Measurements from ENCODE around the gene TNFRSF12A.

TNFRSF12A gene

DNA sequence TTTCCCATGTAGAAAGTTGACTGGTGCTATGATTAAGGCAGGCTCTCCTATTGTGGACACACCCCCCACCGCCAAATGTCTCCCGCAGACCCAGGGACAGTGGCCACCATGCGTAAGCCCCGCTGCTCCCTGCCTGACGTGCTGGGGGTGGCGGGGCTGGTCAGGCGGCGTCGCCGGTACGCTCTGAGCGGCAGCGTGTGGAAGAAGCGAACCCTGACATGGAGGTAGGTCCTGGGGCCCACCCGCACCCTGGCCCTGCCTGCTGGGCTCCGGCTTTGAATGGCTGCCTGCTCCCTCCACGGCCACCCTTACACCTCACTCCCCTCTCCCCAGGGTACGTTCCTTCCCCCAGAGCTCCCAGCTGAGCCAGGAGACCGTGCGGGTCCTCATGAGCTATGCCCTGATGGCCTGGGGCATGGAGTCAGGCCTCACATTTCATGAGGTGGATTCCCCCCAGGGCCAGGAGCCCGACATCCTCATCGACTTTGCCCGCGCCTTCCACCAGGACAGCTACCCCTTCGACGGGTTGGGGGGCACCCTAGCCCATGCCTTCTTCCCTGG is 29.8 kb downstream of the TNFRSF12A start:
- no peak for TF ChIP-seq GATA2 (IDR thresholded peaks at IDR 0.05; ENCODE audit: low read depth, low read length)
- TF ChIP-seq GATA3 (IDR thresholded peaks at IDR 0.05; ENCODE audit: low read depth, low read length): no peak

DNA sequence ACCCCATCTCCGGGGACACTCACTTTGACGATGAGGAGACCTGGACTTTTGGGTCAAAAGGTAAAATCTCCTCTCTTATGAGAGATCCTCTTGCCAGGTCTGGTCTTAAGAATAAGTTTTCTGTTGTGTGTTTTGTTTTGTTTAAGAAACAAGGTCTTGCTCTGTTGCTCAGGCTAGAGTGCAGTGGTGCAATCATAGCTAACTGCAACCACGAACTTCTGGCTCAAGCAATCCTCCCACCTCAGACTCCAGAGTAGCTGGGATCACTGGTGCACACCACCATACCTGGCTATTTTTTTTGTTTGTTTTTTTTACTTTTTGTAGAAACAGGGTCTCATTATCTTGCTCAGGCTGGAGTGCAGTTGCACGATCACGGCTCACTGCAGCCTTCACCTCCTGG is 30.3 kb downstream of the TNFRSF12A start:
- TF ChIP-seq GATA2 (IDR thresholded peaks at IDR 0.05; ENCODE audit: low read depth, low read length): no peak
- no peak for TF ChIP-seq GATA3 (IDR thresholded peaks at IDR 0.05; ENCODE audit: low read depth, low read length)

GRCh38 chr16:3051009-3051408 is 30.8 kb downstream of the TNFRSF12A start:
- TF ChIP-seq GATA3 (IDR thresholded peaks at IDR 0.05; ENCODE audit: low read depth, low read length) (no peak), GATA2 (IDR thresholded peaks at IDR 0.05; ENCODE audit: low read depth, low read length) (no peak)

GRCh38 chr16:3051494-3051893 is 31.3 kb downstream of the TNFRSF12A start:
- TF ChIP-seq GATA2 (IDR thresholded peaks at IDR 0.05; ENCODE audit: low read depth, low read length): no peak
- no peak for TF ChIP-seq GATA3 (IDR thresholded peaks at IDR 0.05; ENCODE audit: low read depth, low read length)

GRCh38 chr16:3054965-3055733 is 35.0 kb downstream of the TNFRSF12A start:
- TF ChIP-seq GATA2 (IDR thresholded peaks at IDR 0.05; ENCODE audit: low read depth, low read length): no peak
- TF ChIP-seq GATA3 (IDR thresholded peaks at IDR 0.05; ENCODE audit: low read depth, low read length): no peak

- TF ChIP-seq GATA2 (IDR thresholded peaks at IDR 0.05; ENCODE audit: low read depth, low read length): no peak
- TF ChIP-seq GATA3 (IDR thresholded peaks at IDR 0.05; ENCODE audit: low read depth, low read length): no peak
These were observed 36.4 kb downstream of the TNFRSF12A start for GRCh38 chr16:3056336-3057180.

GRCh38 chr16:3057181-3058138 is 37.3 kb downstream of the TNFRSF12A start:
- no peak for TF ChIP-seq GATA3 (IDR thresholded peaks at IDR 0.05; ENCODE audit: low read depth, low read length)
- TF ChIP-seq GATA2 (IDR thresholded peaks at IDR 0.05; ENCODE audit: low read depth, low read length): no peak

- TF ChIP-seq GATA3 (IDR thresholded peaks at IDR 0.05; ENCODE audit: low read depth, low read length) (no peak), GATA2 (IDR thresholded peaks at IDR 0.05; ENCODE audit: low read depth, low read length) (no peak)
These were observed 38.2 kb downstream of the TNFRSF12A start for GRCh38 chr16:3058139-3059030.

DNA sequence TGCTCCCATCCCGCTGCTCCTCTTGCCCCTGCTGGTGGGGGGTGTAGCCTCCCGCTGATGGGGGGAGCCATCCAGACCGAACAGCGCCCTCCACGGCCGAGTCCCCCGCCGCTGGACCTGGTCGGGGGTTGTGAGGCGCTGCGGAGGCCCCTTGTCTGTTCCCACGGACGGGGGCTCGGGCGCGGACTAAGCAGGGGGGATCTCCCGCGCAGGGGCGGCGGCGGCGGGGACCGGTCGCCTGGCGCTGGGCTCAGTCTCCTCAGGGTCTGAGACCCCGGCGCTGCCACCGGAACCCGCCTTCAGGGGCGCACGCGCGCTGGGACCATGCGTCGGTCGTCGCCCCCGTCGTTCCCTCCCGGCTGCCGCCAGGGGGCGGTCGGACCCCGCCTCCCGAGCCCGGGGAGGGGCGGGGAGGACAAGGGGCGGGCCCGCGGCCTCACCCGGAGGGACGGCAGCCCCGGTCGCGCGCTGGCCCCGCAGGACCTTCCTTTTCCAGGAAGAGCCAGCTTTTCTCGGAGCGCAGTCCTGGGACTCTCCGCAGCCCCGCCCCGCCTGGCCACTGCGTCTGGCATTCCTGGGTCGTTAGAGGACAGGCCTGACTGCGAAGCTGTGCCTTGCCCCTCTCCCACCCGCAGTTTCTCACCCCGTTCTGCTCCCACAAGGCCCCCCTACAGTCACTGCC is 39.0 kb downstream of the TNFRSF12A start:
- no peak for TF ChIP-seq GATA2 (IDR thresholded peaks at IDR 0.05; ENCODE audit: low read depth, low read length)
- no peak for TF ChIP-seq GATA3 (IDR thresholded peaks at IDR 0.05; ENCODE audit: low read depth, low read length)

- TF ChIP-seq GATA3 (IDR thresholded peaks at IDR 0.05; ENCODE audit: low read depth, low read length) (no peak), GATA2 (IDR thresholded peaks at IDR 0.05; ENCODE audit: low read depth, low read length) (no peak)
These were observed 39.6 kb downstream of the TNFRSF12A start for GRCh38 chr16:3059723-3060242.

DNA sequence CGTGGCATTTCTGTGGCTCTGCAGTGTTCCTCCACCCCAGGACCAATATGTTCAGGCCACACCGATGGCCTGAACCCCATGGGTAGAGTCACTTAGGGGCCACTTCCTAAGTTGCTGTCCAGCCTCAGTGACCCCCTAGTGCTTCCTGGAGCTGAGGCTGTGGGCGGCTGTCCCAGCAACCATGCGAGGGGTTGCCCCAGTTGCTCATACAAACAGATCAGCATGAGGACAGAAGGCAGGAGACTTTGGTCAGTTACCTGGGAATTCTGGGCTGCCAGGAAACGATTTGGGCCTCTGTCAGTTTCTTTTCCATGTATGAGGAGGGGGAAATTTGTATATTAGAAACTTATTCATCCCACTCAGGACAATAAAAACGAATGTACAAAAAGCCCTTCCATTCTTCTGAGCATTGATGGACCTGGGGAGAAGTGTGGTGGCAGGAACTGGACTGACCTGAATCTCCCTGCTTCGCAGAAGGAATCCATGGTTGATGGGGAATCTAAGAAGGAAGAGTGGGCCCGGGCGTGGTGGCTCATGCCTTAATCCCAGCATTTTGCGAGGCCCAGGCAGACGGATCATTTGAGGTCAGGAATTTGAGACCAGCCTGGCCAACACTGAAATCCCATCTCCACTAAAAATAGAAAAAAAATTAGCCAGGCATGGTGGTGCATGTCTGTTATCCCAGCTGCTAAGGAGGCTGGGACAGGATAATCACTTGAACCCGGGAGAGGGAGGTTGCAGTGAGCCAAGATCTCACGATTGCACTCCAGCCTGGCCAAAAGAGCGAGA is 40.4 kb downstream of the TNFRSF12A start:
- TF ChIP-seq GATA2 (IDR thresholded peaks at IDR 0.05; ENCODE audit: low read depth, low read length) (no peak), GATA3 (IDR thresholded peaks at IDR 0.05; ENCODE audit: low read depth, low read length) (no peak)

All from SH-SY5Y (cell line).